22Rv1 (cell line): ENCODE measurements around the gene TPMT.
A peak's percentile ranks its signal among the peaks of the same experiment; 100 is the strongest.

ENCODE experiments used
- H3K27ac ChIP-seq: fragments of 450-650 bp; 2 replicates; pipeline ENCODE4 v1.5.1; 2017
- ZFX ChIP-seq: fragments of 450-650 bp; IDR thresholded peaks from 2 replicates; pipeline ENCODE4 v1.6.1; 2017; ENCODE audit warnings: antibody characterized with exemption, borderline replicate concordance
- TF ChIP-seq, protein P1 (sequence below): fragments of 450-650 bp; IDR thresholded peaks from 2 replicates; pipeline ENCODE4 v1.5.1; 2017; ENCODE audit warnings: mild to moderate bottlenecking

Gene TPMT

DNA sequence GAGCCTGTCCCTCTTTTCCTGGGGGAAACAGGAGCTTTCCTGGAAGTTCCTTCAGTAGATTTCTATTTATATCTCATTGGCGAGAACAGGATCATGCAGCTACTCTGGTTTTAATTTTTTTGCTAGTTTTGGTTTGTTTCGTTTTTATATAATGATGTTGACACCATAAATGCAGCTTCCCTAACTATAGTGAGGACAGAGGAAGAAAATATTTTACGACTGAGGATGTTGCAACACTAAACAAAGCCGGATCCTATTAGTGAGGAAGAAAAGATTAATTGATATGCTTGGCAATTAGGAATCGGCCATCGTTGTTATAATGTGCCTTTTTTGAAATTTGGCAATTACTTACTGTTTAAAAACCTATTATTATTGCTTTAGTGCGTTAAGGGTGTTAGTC, 17.0 kb upstream of the TPMT start:
- H3K27ac ChIP-seq, result no peak overlapping the region
- TF ChIP-seq, protein P1, sequence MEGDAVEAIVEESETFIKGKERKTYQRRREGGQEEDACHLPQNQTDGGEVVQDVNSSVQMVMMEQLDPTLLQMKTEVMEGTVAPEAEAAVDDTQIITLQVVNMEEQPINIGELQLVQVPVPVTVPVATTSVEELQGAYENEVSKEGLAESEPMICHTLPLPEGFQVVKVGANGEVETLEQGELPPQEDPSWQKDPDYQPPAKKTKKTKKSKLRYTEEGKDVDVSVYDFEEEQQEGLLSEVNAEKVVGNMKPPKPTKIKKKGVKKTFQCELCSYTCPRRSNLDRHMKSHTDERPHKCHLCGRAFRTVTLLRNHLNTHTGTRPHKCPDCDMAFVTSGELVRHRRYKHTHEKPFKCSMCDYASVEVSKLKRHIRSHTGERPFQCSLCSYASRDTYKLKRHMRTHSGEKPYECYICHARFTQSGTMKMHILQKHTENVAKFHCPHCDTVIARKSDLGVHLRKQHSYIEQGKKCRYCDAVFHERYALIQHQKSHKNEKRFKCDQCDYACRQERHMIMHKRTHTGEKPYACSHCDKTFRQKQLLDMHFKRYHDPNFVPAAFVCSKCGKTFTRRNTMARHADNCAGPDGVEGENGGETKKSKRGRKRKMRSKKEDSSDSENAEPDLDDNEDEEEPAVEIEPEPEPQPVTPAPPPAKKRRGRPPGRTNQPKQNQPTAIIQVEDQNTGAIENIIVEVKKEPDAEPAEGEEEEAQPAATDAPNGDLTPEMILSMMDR, result no peak
- no peak for TF ChIP-seq ZFX

DNA sequence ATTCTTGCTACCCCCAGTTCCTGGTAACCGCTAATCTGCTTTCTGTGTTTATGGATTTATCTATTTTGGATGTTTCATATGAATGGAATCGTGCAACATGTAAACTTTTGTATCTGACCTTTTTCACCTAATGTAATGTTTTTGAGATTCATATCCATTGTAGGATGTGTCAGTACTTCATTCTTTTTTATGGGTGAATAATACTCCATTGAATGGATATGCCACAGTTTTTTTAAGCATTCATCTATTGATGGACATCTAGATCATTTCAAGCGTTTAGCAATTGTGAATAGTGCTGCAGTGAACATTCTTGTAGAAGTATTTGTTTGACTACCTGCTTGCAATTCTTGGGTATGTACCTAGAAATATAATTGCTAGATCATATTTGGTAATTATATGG, 13.4 kb upstream of the TPMT start:
- TF ChIP-seq ZFX, result no peak
- no peak overlapping the region for H3K27ac ChIP-seq

- TF ChIP-seq, protein P1, result no peak
- TF ChIP-seq ZFX, result no peak
- H3K27ac ChIP-seq, result no peak overlapping the region
Observed at GRCh38 chr6:18166312-18167036, 11.6 kb upstream of the TPMT start.

DNA sequence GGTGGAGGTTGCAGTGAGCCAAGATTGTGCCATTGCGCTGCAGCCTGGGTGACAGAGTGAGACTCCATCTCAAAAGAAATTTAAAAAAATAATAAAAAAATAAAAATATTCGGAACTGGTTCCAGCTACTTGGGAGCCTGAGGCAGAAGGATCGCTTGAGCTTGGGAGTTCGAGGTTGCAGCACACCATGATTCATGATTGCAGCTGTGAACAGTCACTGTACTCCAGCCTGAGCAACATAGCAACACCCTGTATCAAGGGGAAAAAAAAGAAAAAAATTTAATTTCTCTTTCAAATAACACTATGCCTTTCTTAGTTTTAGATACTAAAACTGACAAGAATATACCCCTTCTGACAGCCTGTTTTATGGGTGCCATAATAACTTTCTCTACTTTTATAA, 10.9 kb upstream of the TPMT start:
- TF ChIP-seq, protein P1, result no peak
- TF ChIP-seq ZFX, result no peak
- no peak overlapping the region for H3K27ac ChIP-seq

- no peak overlapping the region for H3K27ac ChIP-seq
- TF ChIP-seq, protein P1, result no peak
- no peak for TF ChIP-seq ZFX
Observed at GRCh38 chr6:18162401-18162800, 7.5 kb upstream of the TPMT start.

GRCh38 chr6:18161431-18161830, 6.6 kb upstream of the TPMT start:
- TF ChIP-seq, protein P1, result no peak
- TF ChIP-seq ZFX, result no peak
- no peak overlapping the region for H3K27ac ChIP-seq

DNA sequence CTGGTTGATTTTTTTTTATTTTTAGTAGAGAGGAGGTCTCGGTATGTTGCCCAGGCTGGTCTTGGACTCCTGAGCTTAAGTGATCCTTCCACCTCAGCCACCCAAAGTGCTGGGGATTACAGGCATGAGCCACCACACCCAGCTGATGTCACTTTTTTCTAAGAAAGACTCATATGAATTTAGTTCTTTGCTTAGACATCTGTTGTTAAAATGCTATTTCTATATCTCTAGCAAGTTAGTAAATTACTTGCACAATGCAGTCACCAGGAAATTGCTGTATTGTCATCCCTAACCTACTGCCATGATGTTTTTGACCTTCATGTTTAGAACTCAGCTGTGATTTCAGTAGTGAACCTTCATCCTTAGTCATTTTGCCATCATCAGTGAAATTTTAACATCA, 6.0 kb upstream of the TPMT start:
- no peak overlapping the region for H3K27ac ChIP-seq
- TF ChIP-seq ZFX, result no peak
- TF ChIP-seq, protein P1, result no peak

DNA sequence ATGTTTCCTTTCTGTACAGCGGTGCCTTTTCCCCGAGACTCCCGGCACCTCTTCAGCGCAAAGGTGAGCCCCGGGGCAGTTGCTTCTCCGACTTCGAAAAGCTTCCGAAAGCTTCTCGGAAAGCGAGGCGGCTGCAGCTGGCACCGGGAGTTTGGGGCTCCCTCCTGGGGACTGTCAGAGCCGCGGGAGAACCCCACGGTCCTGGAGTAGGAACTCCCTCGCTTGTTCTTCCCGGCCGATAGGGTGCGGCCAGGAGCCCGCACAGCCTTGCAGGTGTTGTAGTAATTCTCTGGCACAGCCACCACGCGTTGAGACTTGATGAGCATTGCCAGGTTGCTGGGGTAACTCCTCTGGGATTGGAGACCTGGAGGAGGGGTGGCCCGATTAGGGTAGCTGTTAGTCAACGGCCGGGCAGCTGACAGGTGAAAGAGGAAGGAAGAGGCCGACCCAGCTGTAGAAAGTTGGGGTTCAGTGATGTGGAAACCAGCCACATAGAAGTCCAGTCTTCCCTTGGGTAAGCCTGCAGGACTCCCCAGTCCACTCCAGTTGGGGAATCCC, 1.1 kb upstream of the TPMT start:
- peak overlapping the region; percentile 62 for H3K27ac ChIP-seq
- TF ChIP-seq, protein P1, result peak; percentile 56
- no peak for TF ChIP-seq ZFX
